ENCODE results near the gene SFMBT1. TPM values are rescaled to one million over a fixed set of nuclear protein-coding genes. Genes with fewer than 3 reads are reported as not detected.

The SFMBT1 gene
- total and polyA plus RNA-seq, 2 experiments from 2014 or later: 5.3 to 24.0 TPM

- TF ChIP-seq CTCF (conservative IDR thresholded peaks at IDR 0.05; ENCODE audit: low read depth in 2 of 2) (peak; percentile 86 to 98), POLR2AphosphoS5 (IDR thresholded peaks at IDR 0.05; ENCODE audit: low read depth) (peak; percentile 61)
Measured at GRCh38 chr3:53072653-53073552, 27.0 kb upstream of the SFMBT1 start (continued).

GRCh38 chr3:53071882-53072431, 26.1 kb upstream of the SFMBT1 start:
- Histone ChIP-seq H2AFZ (peak overlapping the region; percentile 99), H3K9me2 (ENCODE audit: insufficient read depth) (no peaks in the 10 kb centered on the region), H3K4me2 (peak overlapping the region; percentile 91), H3K4me3 (no peak overlapping the region; the same call in 1 of the 2 replicates), H3K27ac (ENCODE audit: low read depth) (no peak overlapping the region), H3F3A (replicated peaks; ENCODE audit: low read depth) (no peaks in the 10 kb centered on the region), H3K36me3 (ENCODE audit: insufficient read depth) (no peaks in the 10 kb centered on the region), H4K20me1 (replicated peaks; ENCODE audit: insufficient read depth) (no peaks in the 10 kb centered on the region), H3K4me1 (ENCODE audit: insufficient read depth) (peaks cover 7% of the 10 kb centered on the region), H3K79me2 (replicated peaks; ENCODE audit: insufficient read depth) (no peaks in the 10 kb centered on the region), H3K27me3 (ENCODE audit: insufficient read depth) (no peaks in the 10 kb centered on the region)
- Mint-ChIP-seq H3K27me3 (ENCODE audit: insufficient read depth, low read depth, poor library complexity) (peaks cover 3% of the 10 kb centered on the region), H3K27ac (no peak overlapping the region), H3K4me1 (peaks cover 23% of the 10 kb centered on the region), H3K4me3 (no peak overlapping the region), H3K36me3 (ENCODE audit: low read depth) (no peaks in the 10 kb centered on the region), H3K9me3 (no peaks in the 10 kb centered on the region)
- DNase-seq (ENCODE audit: low spot score) (no peak), ATAC-seq (no peak)
- TF ChIP-seq CREB1 (CRISPR knock-in tag; IDR thresholded peaks at IDR 0.05; ENCODE audit: low read depth) (no peak), POLR2AphosphoS5 (IDR thresholded peaks at IDR 0.05; ENCODE audit: low read depth) (no peak), REST (IDR thresholded peaks at IDR 0.05; ENCODE audit: unreplicated experiment) (no peak), ZNF114 (CRISPR knock-in tag; IDR thresholded peaks at IDR 0.05) (no peak), EZH2 (IDR thresholded peaks at IDR 0.05; ENCODE audit: low read depth, unreplicated experiment) (no peak), STAT1 (IDR thresholded peaks at IDR 0.05; ENCODE audit: unreplicated experiment) (no peak), EZH2phosphoT487 (IDR thresholded peaks at IDR 0.05; ENCODE audit: unreplicated experiment) (no peak), CTCF (conservative IDR thresholded peaks at IDR 0.05; ENCODE audit: low read depth in 2 of 2) (no peak), NANOG (IDR thresholded peaks at IDR 0.05; ENCODE audit: borderline replicate concordance) (no peak)
- TF ChIP-seq, protein P1, sequence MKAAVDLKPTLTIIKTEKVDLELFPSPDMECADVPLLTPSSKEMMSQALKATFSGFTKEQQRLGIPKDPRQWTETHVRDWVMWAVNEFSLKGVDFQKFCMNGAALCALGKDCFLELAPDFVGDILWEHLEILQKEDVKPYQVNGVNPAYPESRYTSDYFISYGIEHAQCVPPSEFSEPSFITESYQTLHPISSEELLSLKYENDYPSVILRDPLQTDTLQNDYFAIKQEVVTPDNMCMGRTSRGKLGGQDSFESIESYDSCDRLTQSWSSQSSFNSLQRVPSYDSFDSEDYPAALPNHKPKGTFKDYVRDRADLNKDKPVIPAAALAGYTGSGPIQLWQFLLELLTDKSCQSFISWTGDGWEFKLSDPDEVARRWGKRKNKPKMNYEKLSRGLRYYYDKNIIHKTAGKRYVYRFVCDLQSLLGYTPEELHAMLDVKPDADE (IDR thresholded peaks at IDR 0.05): no peak

Data from GM23338 (cell line).